GM10847 (cell line): ENCODE measurements around the gene ACAP1.

ENCODE experiments used
- POLR2A ChIP-seq: IDR thresholded peaks from 2 replicates; pipeline ENCODE4 v1.6.1; 2011; ENCODE audit not compliant: insufficient read length; ENCODE audit errors: extremely low read depth

The ACAP1 gene

GRCh38 chr17:7355053-7355452 is 18.7 kb downstream of the ACAP1 start, which contains the start of gene TMEM95:
Gene TMEM95 (plus strand): TSS chr17:7355156. CDS start chr17:7355205, 49 bp downstream.
- no peak for TF ChIP-seq POLR2A

DNA sequence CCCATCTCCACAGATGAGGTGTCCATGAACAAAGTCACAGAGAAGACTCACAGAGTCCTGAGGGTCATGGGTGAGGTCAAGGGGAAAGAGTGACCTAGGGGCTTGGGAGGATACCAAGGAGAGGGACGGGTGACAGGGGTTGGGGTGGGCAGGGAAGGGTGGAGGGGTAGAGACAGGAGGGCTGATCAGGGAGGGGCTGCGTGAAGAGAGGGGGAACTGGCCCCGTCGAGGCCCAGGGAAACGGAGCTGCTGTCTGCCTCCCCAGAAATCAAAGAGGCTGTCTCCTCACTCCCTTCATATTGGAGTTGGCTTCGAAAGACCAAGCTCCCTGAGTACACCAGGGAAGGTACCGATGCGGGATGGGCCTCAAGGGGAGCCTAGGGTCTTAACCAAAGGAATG is 19.2 kb downstream of the ACAP1 start:
- no peak for TF ChIP-seq POLR2A

DNA sequence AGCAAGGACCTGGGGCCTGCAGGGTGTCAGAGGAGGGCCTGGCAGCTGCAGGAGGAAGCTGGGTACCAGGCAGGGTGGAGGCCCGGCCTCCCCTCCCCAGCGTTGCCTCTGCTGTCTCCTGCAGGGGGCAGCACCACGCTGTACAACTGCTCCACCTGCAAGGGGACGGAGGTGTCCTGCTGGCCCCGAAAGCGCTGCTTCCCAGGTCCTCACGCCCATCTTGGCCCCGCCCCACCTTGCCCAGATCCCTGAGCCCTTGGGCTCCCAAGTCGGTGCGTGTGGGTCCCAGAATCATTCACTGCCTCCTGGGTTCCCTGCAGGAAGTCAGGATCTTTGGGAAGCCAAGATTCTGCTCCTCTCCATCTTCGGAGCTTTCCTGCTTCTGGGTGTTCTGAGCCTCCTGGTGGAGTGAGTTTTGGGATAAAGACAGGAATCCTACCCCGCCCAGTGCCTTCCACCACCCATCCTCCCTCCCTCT is 19.8 kb downstream of the ACAP1 start:
- TF ChIP-seq POLR2A = no peak

DNA sequence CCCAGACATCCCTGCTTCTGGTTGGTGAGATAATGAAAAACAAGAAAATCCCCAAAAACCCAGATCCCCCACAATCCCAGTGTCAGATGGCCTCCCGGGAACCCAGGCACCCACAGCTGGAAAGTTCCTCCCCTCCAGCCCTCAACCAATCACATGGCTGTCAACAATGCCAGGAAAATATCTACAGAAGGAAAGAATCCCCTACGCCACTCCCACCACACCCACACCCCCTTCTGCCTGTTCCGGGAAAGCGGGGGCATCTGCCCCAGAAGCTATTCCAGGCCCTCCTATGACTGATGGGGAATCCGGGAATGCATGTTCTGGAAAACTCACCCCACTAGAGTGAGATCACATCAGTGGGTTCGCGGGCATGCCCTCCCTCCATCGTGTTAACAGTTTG is 20.4 kb downstream of the ACAP1 start:
- TF ChIP-seq POLR2A = no peak

DNA sequence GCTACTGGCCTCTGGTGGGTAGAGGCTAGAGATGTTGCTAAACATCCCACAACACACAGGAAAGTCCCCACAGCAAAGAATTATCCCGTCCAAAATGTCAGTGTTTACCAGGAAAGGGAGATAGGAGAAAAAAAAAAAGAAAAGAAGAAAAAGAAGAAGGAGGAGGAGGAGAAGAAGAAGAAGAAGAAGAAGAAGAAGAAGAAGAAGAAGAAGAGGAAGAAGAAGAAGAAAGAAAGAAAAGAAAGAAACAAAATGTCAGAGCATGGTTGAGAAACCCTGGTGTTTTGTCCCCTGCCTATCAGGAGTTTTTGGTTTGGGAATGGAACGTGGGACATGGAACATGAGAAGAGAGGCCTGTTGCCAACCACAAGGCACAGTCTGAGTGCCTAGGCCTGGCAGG is 21.1 kb downstream of the ACAP1 start:
- no peak for TF ChIP-seq POLR2A

GRCh38 chr17:7361906-7362305 is 25.6 kb downstream of the ACAP1 start:
- no peak for TF ChIP-seq POLR2A

GRCh38 chr17:7363311-7363710 is 27.0 kb downstream of the ACAP1 start:
- no peak for TF ChIP-seq POLR2A

- no peak for TF ChIP-seq POLR2A
Measured at GRCh38 chr17:7367083-7367482, 30.8 kb downstream of the ACAP1 start.

GRCh38 chr17:7367918-7368598 is 31.7 kb downstream of the ACAP1 start:
- no peak for TF ChIP-seq POLR2A

GRCh38 chr17:7369825-7370224 is 33.5 kb downstream of the ACAP1 start:
- no peak for TF ChIP-seq POLR2A

- no peak for TF ChIP-seq POLR2A
Measured at GRCh38 chr17:7370853-7371252, 34.5 kb downstream of the ACAP1 start.

DNA sequence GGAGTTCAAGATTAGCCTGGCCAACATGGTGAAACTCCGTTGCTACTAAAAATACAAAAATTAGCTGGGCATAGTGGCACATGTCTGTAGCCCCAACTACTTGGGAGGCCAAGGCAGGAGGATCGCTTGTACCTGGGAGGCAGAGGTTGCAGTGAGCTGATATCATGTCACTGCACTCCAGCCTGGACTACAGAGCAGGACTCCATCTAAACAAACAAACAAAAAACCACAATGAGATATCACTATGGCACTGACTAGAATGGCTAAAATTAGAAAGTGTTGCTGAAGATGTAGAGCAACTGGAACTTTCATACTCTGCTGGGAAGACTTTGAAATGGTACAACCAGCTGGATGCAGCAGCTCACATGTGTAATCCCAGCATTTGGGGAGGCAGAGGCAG is 38.0 kb downstream of the ACAP1 start:
- no peak for TF ChIP-seq POLR2A

GRCh38 chr17:7379134-7379533 is 42.8 kb downstream of the ACAP1 start:
- no peak for TF ChIP-seq POLR2A

DNA sequence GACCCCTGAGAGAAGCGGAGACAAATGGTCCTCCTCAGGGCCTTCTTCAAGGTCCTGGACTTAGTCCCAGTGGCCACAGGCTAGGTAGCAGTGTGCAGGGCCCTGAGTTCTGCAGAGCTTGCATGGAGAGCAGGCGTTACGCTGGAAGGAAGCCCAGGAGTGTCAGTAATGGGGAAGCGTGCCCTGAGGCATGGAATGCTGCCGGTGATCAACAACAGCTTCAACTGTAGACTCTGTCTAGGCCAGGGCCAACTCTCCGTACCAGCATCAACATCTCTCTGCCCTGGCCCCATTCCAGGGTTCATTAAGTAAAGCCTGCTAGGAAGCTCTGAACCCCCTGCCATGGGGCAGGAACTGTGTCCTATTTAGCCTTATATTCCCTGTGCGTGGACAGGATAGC is 44.0 kb downstream of the ACAP1 start:
- TF ChIP-seq POLR2A = no peak

GRCh38 chr17:7380855-7381683 is 44.7 kb downstream of the ACAP1 start, which contains the start of gene TNK1:
Gene TNK1 (plus strand): TSS chr17:7381089. CDS start chr17:7382927, 1,838 bp downstream.
- no peak for TF ChIP-seq POLR2A

- no peak for TF ChIP-seq POLR2A
Measured at GRCh38 chr17:7382901-7383300, 46.6 kb downstream of the ACAP1 start.
